NCI-H1694 (cell line): ENCODE data around the gene ANGPT4.
"Not testable (repeated sequence)": the region's sequence is repeated elsewhere in the genome, so short reads cannot be mapped to it uniquely, and the experiment has no call there.

Source experiments
- DNase-seq: peaks from one replicate; lab custom pipeline; 2025; lab: John Stamatoyannopoulos, UW

The ANGPT4 gene

GRCh38 chr20:906001-906520 lies 10.1 kb downstream of the ANGPT4 start:
- DNase-seq, result no peak

DNA sequence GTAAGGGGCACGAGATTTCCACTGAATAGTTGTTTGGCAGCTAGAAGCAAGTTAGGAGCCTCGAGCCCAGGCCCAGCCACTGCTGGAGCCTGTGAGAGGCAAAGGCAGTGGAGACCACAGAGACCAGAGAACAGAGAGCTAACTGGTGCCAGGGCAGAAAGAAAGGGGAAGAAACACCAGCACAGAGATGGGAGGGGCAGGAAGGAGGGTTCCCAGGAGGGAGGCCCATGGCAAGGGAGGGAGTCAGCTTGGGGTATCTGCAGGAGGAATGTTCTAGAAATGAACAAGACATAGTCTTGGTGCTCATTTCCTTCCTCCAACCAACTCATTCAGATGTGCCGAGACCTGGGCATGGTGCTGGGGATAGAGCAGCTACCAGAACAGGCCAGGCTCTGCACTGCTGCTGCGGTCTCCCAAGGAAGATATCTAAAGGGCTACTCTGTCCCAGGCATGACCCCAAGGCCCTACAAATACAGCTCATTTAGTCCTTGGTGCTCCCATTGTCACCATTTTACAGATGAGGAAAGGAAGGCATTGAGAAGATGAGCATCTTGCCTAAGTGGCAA lies 10.7 kb downstream of the ANGPT4 start:
- no peak for DNase-seq

DNA sequence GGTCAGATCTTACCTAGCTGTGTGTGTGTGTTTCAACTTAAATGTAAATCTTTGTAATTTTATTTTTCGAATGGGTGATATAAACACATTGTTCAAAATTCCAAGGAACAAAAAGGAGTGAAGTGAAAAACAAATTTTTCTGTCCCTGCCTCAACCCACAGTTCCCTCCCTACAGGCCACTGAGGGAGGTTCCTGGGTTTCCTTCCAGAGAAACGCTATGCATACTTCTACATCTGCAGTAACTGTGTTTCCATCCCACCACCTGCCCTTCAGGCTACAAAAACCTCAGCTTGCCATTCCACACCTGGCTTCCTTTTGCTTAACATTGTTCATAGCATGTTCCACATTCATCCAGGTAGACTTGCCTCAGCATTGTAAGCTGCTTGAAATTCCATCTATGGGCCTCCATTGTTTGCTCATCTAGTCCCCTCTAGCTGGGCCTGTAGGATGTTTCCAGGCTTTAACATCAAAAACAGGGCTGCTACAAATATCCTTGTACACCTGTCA lies 12.0 kb downstream of the ANGPT4 start:
- no peak for DNase-seq

GRCh38 chr20:897436-897835 lies 18.7 kb downstream of the ANGPT4 start:
- not testable (repeated sequence) for DNase-seq

GRCh38 chr20:896501-897025 lies 19.6 kb downstream of the ANGPT4 start:
- no peak for DNase-seq

GRCh38 chr20:892371-892770 lies 23.8 kb downstream of the ANGPT4 start:
- DNase-seq, result not testable (repeated sequence)

DNA sequence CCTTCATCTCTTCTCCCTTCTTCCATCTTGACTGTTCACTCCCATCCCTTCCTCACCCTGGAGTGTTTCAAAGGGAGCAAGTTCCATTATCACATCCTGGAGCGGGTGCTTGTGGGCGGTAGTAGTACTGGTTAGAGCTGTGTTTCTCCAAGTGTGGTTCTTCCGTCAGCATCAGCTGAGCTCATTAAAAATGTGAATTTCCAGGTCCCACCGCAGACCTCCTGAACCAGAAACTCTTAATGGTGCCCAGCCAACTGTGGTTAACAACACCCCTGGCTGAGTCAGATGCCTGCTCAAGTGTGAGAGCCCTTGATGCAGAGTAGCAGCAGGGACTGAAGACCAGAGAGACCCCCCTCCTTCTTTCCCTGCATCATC lies 24.4 kb downstream of the ANGPT4 start:
- DNase-seq, result no peak

- no peak for DNase-seq
These were observed 25.0 kb downstream of the ANGPT4 start for GRCh38 chr20:891058-891705.

- no peak for DNase-seq
These were observed 25.5 kb downstream of the ANGPT4 start for GRCh38 chr20:890666-891057.

- no peak for DNase-seq
These were observed 26.1 kb downstream of the ANGPT4 start for GRCh38 chr20:889932-890463.

- DNase-seq, result no peak
These were observed 27.0 kb downstream of the ANGPT4 start for GRCh38 chr20:889106-889505.

DNA sequence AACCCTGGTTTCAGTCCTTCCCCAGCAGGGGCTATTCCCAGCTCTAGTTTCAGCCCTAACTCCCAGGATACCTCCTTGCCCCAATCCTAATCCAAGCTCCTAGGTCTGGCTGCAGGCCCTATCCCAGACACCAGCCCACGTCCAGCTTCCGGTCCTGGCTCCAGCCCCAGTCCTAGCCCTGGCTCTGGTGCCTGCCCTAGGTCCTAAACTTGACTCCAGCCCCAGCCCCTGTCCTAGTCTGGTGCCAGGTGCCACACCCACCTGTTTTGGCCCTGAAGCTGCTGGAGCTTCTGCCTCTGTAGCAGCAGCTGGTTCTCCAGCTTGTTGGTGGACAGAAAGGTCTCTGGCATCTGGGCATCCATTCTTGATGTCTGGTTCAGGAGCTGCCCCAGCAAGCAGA lies 28.1 kb downstream of the ANGPT4 start:
- no peak for DNase-seq

DNA sequence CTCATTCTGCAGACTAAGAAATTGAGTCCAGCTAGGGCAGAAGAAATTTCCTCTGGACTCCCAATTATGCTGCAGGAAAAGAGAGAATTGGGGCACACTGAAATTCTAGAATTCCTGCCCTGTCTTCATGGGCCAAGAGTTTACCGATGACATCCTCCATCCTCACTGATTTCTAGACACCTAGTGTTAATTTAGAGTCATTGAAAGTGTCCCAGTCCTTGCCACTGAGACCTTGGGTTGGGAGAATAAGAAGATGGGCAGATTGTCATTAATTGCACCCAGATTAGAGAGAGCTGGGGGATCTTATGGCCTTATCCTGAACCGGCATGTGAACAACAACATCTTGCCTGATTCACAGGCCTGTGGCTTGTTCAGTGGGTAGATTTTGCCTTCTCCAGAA lies 29.0 kb downstream of the ANGPT4 start:
- DNase-seq, result no peak

DNA sequence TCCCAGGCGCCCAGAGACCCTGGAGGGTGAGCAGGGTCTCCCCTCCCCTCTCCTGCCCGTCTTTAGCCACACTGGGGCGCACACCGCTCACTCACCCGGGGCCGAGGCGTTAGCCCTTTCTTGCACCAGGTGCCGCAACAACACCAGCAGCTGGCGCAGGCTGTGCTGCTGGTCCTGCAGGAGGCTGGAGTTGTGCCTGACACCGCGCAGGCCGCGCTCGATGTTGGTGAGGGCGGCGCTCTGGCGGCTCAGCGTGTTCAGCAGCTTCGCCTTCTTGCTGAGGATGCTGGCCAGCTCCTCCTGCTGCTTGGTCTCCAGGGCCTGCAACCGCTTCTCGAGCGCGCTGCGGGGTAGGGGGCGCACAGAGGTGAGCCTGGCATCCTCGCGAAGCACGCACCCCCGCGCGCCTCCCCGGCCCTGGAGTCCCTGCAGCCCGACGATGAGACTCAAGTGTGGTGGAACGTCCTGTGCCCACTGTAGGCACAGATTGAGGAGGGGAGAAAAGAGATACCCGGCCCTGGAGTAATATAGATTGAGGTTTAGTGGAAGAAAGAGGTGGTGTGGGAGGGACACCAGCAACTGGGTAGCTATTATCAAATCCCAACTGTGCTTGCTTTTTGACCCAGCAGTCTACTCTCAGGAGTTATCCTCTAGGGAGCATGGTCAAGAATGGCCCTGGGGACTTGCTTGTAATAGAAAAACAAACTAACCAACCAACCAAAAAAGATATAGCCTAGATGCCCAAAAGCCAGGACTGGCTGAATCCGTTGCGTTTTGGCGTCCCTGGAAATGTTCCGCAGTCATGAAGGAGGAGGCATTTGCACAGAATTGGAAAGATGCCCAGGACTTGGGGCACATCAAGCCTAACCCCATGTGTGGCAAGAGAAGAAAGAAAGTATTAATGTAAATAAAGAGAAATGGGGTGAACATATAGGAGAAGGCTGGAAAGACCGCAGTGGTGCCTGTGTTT lies 30.9 kb downstream of the ANGPT4 start:
- DNase-seq, result no peak

DNA sequence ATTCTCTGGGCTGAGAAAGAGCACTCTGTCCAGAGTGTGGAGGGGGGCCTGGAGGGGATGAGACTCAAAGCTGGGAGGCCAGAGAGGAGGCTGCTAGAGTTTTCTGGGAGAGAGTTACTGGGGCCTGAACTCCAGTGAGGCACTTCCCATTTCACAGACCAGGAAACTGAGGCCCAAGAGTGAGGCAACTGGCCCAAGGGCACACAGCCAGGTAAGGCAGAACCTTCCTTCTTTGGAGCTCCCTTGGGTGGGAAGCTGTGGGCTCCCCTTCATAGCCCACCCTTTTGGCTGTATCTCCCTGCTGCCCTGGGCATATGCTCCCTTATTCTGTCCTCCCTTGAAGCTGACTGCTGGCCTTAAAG lies 34.4 kb downstream of the ANGPT4 start:
- DNase-seq, result no peak

- no peak for DNase-seq
These were observed 34.9 kb downstream of the ANGPT4 start for GRCh38 chr20:881051-881782.

DNA sequence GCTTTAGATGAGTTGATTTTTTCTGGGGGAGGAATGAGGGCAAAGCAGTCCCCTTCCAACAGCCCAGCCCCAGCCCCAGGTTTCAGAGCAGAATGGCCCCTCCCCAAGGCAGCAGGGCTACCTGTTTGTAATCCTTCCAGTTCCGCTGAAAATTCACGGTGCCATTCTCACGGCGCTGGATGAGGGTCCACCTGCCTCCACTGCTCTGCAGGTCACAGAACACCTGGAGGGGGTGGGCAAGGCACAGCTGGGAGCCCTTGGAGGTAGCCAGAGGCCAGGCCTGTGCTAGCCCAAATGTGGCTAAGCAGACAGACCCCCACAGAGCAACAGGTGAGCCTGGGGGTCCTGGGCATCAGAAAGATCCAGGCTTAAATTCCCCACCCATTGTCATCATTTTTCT lies 36.5 kb downstream of the ANGPT4 start:
- DNase-seq, result no peak

GRCh38 chr20:878511-879307 lies 37.4 kb downstream of the ANGPT4 start:
- DNase-seq, result no peak

DNA sequence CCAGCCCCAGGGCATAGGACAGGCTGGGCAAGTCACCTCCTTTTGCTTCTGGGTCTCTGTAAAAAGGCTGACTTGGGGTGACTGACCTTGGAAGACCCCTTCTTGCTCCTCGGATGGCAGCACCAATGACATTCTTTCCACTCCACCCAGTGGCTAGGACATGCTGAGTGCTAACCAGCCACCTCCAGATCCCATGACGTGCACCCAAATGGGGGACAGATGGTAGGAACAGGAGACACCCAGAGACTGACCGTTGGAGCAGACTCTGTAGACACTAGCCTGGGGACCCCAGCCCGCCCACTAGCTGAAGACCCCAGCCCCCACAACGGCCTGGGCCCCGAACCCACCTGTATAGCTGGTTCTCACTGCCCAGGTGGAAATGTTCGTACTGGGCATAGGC lies 38.3 kb downstream of the ANGPT4 start:
- no peak for DNase-seq

DNA sequence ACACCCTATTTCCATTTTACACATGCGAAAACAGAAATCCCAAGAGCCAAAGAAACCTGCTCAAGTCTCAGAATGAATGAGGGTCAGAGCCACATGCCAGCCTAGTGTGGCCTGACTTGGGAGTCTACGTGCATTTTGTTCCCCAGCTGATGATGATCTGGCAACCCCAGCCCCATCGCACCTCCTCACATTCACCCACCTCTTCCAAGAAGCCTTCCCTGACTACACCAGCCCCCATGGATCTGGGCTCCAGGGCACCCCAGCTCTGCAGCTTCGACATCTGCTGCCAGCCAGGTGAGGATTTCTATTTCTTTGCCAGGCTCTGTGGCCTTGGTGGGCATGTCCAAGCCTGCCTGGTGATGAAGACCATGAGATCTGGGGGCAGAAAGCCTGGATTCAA lies 41.0 kb downstream of the ANGPT4 start:
- DNase-seq, result no peak
